SU-DHL-6 (cell line): ENCODE results near the gene PLCH1.

Experiments used
- H2AFZ ChIP-seq: fragments of 200-600 bp; sonication (generic); 2 replicates; pipeline ENCODE4 v1.6.1; 2014; ENCODE audit warnings: low read depth, mild to moderate bottlenecking, moderate library complexity, mixed read lengths, antibody characterized with exemption, low read length; ENCODE audit not compliant: severe bottlenecking
- H3F3A ChIP-seq: fragments of 200-600 bp; shearing (Covaris generic); 2 replicates; pipeline ENCODE4 v1.6.0; 2016; ENCODE audit warnings: antibody characterized with exemption, mild to moderate bottlenecking; ENCODE audit not compliant: insufficient read depth
- H3K27ac ChIP-seq: fragments of 200-600 bp; sonication (generic); 2 replicates; pipeline ENCODE4 v1.5.1; 2016; ENCODE audit warnings: low read depth, mild to moderate bottlenecking, low read length, moderate library complexity, mixed read lengths
- H3K27me3 ChIP-seq: fragments of 200-600 bp; sonication (generic), shearing (Covaris generic); 2 replicates; pipeline ENCODE4 v1.6.0; 2014; ENCODE audit warnings: mild to moderate bottlenecking, low read length
- H3K36me3 ChIP-seq: fragments of 200-600 bp; sonication (generic); 2 replicates; pipeline ENCODE4 v1.6.1; 2014; ENCODE audit warnings: mild to moderate bottlenecking, low read length, mixed read lengths
- H3K4me2 ChIP-seq: fragments of 300-600, 200-600 bp; shearing (Covaris generic), sonication (generic); 2 replicates; pipeline ENCODE4 v1.6.0; 2014; ENCODE audit warnings: low read length, low read depth, mild to moderate bottlenecking; ENCODE audit not compliant: poor library complexity, severe bottlenecking
- H3K4me3 ChIP-seq: fragments of 200-600 bp; sonication (generic); 2 replicates; pipeline ENCODE4 v1.5.1; 2014; ENCODE audit warnings: antibody characterized with exemption, low read length, mild to moderate bottlenecking, mixed read lengths; ENCODE audit not compliant: insufficient read depth, poor library complexity, severe bottlenecking
- H3K79me2 ChIP-seq: fragments of 200-600 bp; sonication (generic); 2 replicates; pipeline ENCODE4 v1.6.1; 2014; ENCODE audit warnings: mild to moderate bottlenecking, low read length, moderate library complexity; ENCODE audit not compliant: insufficient read depth
- H3K9ac ChIP-seq: fragments of 200-600 bp; sonication (generic); 2 replicates; pipeline ENCODE4 v1.7.0; 2014; ENCODE audit warnings: mild to moderate bottlenecking, low read length
- H3K9me2 ChIP-seq: fragments of 200-600 bp; sonication (generic); replicated peaks from 2 replicates; pipeline ENCODE4 v1.6.1; 2014; ENCODE audit warnings: low read length; ENCODE audit not compliant: insufficient read depth
- H3K9me3 ChIP-seq: fragments of 200-600 bp; sonication (generic); 2 replicates; pipeline ENCODE4 v1.6.1; 2014; ENCODE audit warnings: low read length, mixed read lengths; ENCODE audit not compliant: insufficient read depth
- H4K20me1 ChIP-seq: fragments of 200-600 bp; sonication (generic); 2 replicates; pipeline ENCODE4 v1.6.1; 2014; ENCODE audit warnings: low read depth, mild to moderate bottlenecking, antibody characterized with exemption, low read length, moderate library complexity, mixed read lengths
- CTCF ChIP-seq: fragments of 200-600 bp; sonication (generic); IDR thresholded peaks from one replicate; pipeline ENCODE4 v1.5.1; 2017; ENCODE audit warnings: antibody characterized with exemption, mild to moderate bottlenecking, low read length, moderate library complexity; ENCODE audit not compliant: insufficient read depth, poor library complexity, severe bottlenecking
- EZH2phosphoT487 ChIP-seq: fragments of 200-600 bp; sonication (generic), shearing (Covaris generic); conservative IDR thresholded peaks from 2 replicates; pipeline ENCODE4 v1.6.1; 2018; ENCODE audit warnings: mild to moderate bottlenecking, antibody characterized with exemption, low read length, moderate library complexity, mixed read lengths

Gene PLCH1

GRCh38 chr3:155643581-155644165, 101.2 kb downstream of the PLCH1 start:
- TF ChIP-seq CTCF (no peak), EZH2phosphoT487 (no peak)
- Histone ChIP-seq H3K27me3 (no peaks in the 10 kb centered on the region), H3K4me3 (no peak overlapping the region), H3F3A (no peaks in the 10 kb centered on the region), H3K27ac (no peak overlapping the region), H3K79me2 (no peaks in the 10 kb centered on the region), H4K20me1 (no peaks in the 10 kb centered on the region), H3K9ac (no peak overlapping the region), H3K36me3 (no peaks in the 10 kb centered on the region), H3K9me2 (no peaks in the 10 kb centered on the region), H3K4me2 (no peak overlapping the region), H2AFZ (no peak overlapping the region), H3K9me3 (no peaks in the 10 kb centered on the region)

- Histone ChIP-seq H3K9ac (no peak overlapping the region), H3K9me2 (no peaks in the 10 kb centered on the region), H3K27ac (no peak overlapping the region), H3K27me3 (no peaks in the 10 kb centered on the region), H3K79me2 (no peaks in the 10 kb centered on the region), H3K36me3 (no peaks in the 10 kb centered on the region), H3K4me2 (no peak overlapping the region), H4K20me1 (no peaks in the 10 kb centered on the region), H3K9me3 (no peaks in the 10 kb centered on the region), H2AFZ (no peak overlapping the region), H3F3A (no peaks in the 10 kb centered on the region), H3K4me3 (no peak overlapping the region)
- TF ChIP-seq EZH2phosphoT487 (no peak), CTCF (no peak)
Observed at GRCh38 chr3:155641956-155642355, 102.9 kb downstream of the PLCH1 start.

- H3K27ac ChIP-seq: no peak overlapping the region
- H3K9me3 ChIP-seq: no peaks in the 10 kb centered on the region
- no peaks in the 10 kb centered on the region for H3K27me3 ChIP-seq
- H3K9ac ChIP-seq: no peak overlapping the region
- no peaks in the 10 kb centered on the region for H4K20me1 ChIP-seq
- H3K4me2 ChIP-seq: no peak overlapping the region
- no peaks in the 10 kb centered on the region for H3K9me2 ChIP-seq
- no peak for TF ChIP-seq CTCF
- no peak for TF ChIP-seq EZH2phosphoT487
- H3K36me3 ChIP-seq: no peaks in the 10 kb centered on the region
- H3K4me3 ChIP-seq: no peak overlapping the region
- no peak overlapping the region for H2AFZ ChIP-seq
- H3K79me2 ChIP-seq: no peaks in the 10 kb centered on the region
- H3F3A ChIP-seq: no peaks in the 10 kb centered on the region
Observed at GRCh38 chr3:155640098-155640497, 104.8 kb downstream of the PLCH1 start.
